Suprapubic skin (tissue), 4 donors: ENCODE results near the gene TGFBI. TPM values are rescaled to one million over a fixed set of nuclear protein-coding genes. Genes with fewer than 3 reads are reported as not detected.

Source experiments
- DNase-seq, 2 donors: peaks; one replicate each; pipeline ENCODE4 v3.0.0-alpha.2; 2019; ENCODE audit warnings: low spot score in 2 of 2
- H3K27ac ChIP-seq: fragments of 200-600 bp; sonication (generic); one replicate; pipeline ENCODE4 v1.5.1; 2019
- H3K27me3 ChIP-seq: fragments of 200-600 bp; sonication (generic); one replicate; pipeline ENCODE4 v1.5.1; 2019
- H3K36me3 ChIP-seq: fragments of 200-600 bp; sonication (generic); one replicate; pipeline ENCODE4 v1.5.1; 2019
- H3K4me1 ChIP-seq: fragments of 200-600 bp; sonication (generic); one replicate; pipeline ENCODE4 v1.5.1; 2019
- H3K4me3 ChIP-seq: fragments of 200-600 bp; sonication (generic); one replicate; pipeline ENCODE4 v1.5.1; 2019; ENCODE audit warnings: mild to moderate bottlenecking
- H3K9me3 ChIP-seq: fragments of 200-600 bp; sonication (generic); one replicate; pipeline ENCODE4 v1.5.1; 2019
- EP300 ChIP-seq: sonication (generic); formaldehyde crosslinking; IDR thresholded peaks from one replicate; pipeline ENCODE4 v1.6.1; 2017; ENCODE audit warnings: antibody characterized with exemption
- POLR2A ChIP-seq, 2 donors: fragments of 450-650 bp; IDR thresholded peaks; one replicate each; pipeline ENCODE4 v1.6.1; 2017; ENCODE audit warnings: antibody characterized with exemption in 2 of 2, mild to moderate bottlenecking in 2 of 2, moderate library complexity in 2 of 2
- POLR2AphosphoS5 ChIP-seq, 3 donors: sonication (generic); formaldehyde crosslinking; IDR thresholded peaks; one replicate each; pipeline ENCODE4 v1.6.1; 2017; ENCODE audit warnings: antibody characterized with exemption in 3 of 3
- WGBS: methylation state at CpG from one replicate; pipeline ENCODE4 v1.1.5; 2018; 5-methylcytosine and 5-hydroxymethylcytosine counted together
- total RNA-seq, 4 donors: library from RNA; depleted of rRNA; stranded (reverse); fragments of >200 nt; gene quantifications; one replicate each; pipeline ENCODE4 v1.1.0, GENCODE V29; 2016
- TF ChIP-seq, protein P1 (sequence below), 2 donors: fragments of 200-600 bp in 1 of 2; fragments of 450-650 bp in 1 of 2; sonication (generic) in 1 of 2; IDR thresholded peaks; one replicate each; pipeline ENCODE4 v1.5.1; 2016 to 2019; ENCODE audit warnings: antibody characterized with exemption in 2 of 2, mild to moderate bottlenecking in 1 of 2, moderate library complexity in 1 of 2

Gene TGFBI
- total RNA-seq, 4 donors from 2014 or later, result 300 to 719 (median 389) TPM

GRCh38 chr5:135997673-135998335 lies 31.0 kb upstream of the TGFBI start:
- H3K4me1 ChIP-seq, result peaks cover 21% of the 10 kb centered on the region
- no peaks in the 10 kb centered on the region for H3K27me3 ChIP-seq
- H3K4me3 ChIP-seq, result no peak overlapping the region
- H3K9me3 ChIP-seq, result no peaks in the 10 kb centered on the region
- H3K27ac ChIP-seq, result no peak overlapping the region
- TF ChIP-seq, protein P1, sequence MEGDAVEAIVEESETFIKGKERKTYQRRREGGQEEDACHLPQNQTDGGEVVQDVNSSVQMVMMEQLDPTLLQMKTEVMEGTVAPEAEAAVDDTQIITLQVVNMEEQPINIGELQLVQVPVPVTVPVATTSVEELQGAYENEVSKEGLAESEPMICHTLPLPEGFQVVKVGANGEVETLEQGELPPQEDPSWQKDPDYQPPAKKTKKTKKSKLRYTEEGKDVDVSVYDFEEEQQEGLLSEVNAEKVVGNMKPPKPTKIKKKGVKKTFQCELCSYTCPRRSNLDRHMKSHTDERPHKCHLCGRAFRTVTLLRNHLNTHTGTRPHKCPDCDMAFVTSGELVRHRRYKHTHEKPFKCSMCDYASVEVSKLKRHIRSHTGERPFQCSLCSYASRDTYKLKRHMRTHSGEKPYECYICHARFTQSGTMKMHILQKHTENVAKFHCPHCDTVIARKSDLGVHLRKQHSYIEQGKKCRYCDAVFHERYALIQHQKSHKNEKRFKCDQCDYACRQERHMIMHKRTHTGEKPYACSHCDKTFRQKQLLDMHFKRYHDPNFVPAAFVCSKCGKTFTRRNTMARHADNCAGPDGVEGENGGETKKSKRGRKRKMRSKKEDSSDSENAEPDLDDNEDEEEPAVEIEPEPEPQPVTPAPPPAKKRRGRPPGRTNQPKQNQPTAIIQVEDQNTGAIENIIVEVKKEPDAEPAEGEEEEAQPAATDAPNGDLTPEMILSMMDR (IDR thresholded peaks at IDR 0.05), result no peak
- no peak for TF ChIP-seq EP300
- no peak for TF ChIP-seq POLR2A (IDR thresholded peaks at IDR 0.05)
- no peak for TF ChIP-seq POLR2AphosphoS5 (IDR thresholded peaks at IDR 0.05)
- DNase-seq, result no peak
- whole genome bisulfite sequencing, result 76% methylated on average over 8 of the region's 8 CpGs
- H3K36me3 ChIP-seq, result no peaks in the 10 kb centered on the region

DNA sequence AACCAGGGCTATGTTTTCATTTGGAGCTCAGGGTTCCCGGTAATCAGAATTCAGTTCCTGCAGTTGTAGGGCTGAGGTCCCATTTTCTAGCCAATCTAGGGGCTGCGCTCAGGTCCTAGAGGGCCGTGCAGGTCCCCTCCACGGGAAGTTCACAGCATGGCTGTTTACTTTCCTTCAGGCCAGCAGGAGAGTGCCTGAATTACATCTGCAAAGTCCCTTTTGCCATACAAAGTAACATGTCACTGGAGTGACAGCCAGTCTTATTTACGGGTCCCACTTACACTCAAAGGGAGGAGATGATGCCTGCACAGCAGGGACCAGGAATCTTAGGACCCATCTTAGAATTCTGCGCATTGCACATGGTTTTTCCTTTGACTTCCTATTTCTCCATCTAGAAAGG lies 29.9 kb upstream of the TGFBI start:
- TF ChIP-seq POLR2A (IDR thresholded peaks at IDR 0.05), result no peak
- TF ChIP-seq EP300, result no peak
- no peak for TF ChIP-seq POLR2AphosphoS5 (IDR thresholded peaks at IDR 0.05)
- TF ChIP-seq, protein P1 (IDR thresholded peaks at IDR 0.05), result no peak
- no peaks in the 10 kb centered on the region for H3K36me3 ChIP-seq
- peaks cover 11% of the 10 kb centered on the region for H3K4me1 ChIP-seq
- WGBS, result 89% methylated on average over 6 of the region's 6 CpGs
- DNase-seq, result no peak
- H3K27me3 ChIP-seq, result no peaks in the 10 kb centered on the region
- H3K27ac ChIP-seq, result no peak overlapping the region
- no peaks in the 10 kb centered on the region for H3K9me3 ChIP-seq
- H3K4me3 ChIP-seq, result no peak overlapping the region

GRCh38 chr5:135999406-136000139 lies 29.2 kb upstream of the TGFBI start:
- DNase-seq, result no peak
- H3K27ac ChIP-seq, result no peak overlapping the region
- H3K4me3 ChIP-seq, result no peak overlapping the region
- WGBS, result 81% methylated on average over 8 of the region's 8 CpGs
- H3K27me3 ChIP-seq, result no peaks in the 10 kb centered on the region
- TF ChIP-seq EP300, result no peak
- no peak for TF ChIP-seq POLR2AphosphoS5 (IDR thresholded peaks at IDR 0.05)
- TF ChIP-seq, protein P1 (IDR thresholded peaks at IDR 0.05), result no peak
- no peak for TF ChIP-seq POLR2A (IDR thresholded peaks at IDR 0.05)
- no peaks in the 10 kb centered on the region for H3K36me3 ChIP-seq
- peaks cover 6% of the 10 kb centered on the region for H3K4me1 ChIP-seq
- H3K9me3 ChIP-seq, result no peaks in the 10 kb centered on the region

- H3K4me3 ChIP-seq, result no peak overlapping the region
- DNase-seq, result no peak
- WGBS, result 97% methylated on average over 2 of the region's 2 CpGs
- TF ChIP-seq, protein P1 (IDR thresholded peaks at IDR 0.05), result no peak
- TF ChIP-seq POLR2AphosphoS5 (IDR thresholded peaks at IDR 0.05) (no peak), EP300 (no peak), POLR2A (IDR thresholded peaks at IDR 0.05) (no peak)
- H3K4me1 ChIP-seq, result peaks cover 6% of the 10 kb centered on the region
- no peaks in the 10 kb centered on the region for H3K9me3 ChIP-seq
- H3K27ac ChIP-seq, result no peak overlapping the region
- no peaks in the 10 kb centered on the region for H3K27me3 ChIP-seq
- H3K36me3 ChIP-seq, result no peaks in the 10 kb centered on the region
Measured at GRCh38 chr5:136000147-136000546, 28.6 kb upstream of the TGFBI start.

- no peak overlapping the region for H3K27ac ChIP-seq
- no peaks in the 10 kb centered on the region for H3K9me3 ChIP-seq
- H3K4me1 ChIP-seq, result peaks cover 6% of the 10 kb centered on the region
- WGBS, result 86% methylated on average over 3 of the region's 3 CpGs
- H3K27me3 ChIP-seq, result no peaks in the 10 kb centered on the region
- TF ChIP-seq POLR2AphosphoS5 (IDR thresholded peaks at IDR 0.05) (no peak), POLR2A (IDR thresholded peaks at IDR 0.05) (no peak), EP300 (no peak)
- TF ChIP-seq, protein P1 (IDR thresholded peaks at IDR 0.05), result no peak
- H3K4me3 ChIP-seq, result no peak overlapping the region
- no peaks in the 10 kb centered on the region for H3K36me3 ChIP-seq
- DNase-seq, result no peak
Measured at GRCh38 chr5:136000932-136001331, 27.9 kb upstream of the TGFBI start.
